Fibroblast of skin of right quadriceps (primary cell): ENCODE measurements around the gene PLCXD1.
A peak's percentile ranks its signal among the peaks of the same experiment; 100 is the strongest.
"Not testable (repeated sequence)": the region's sequence is repeated elsewhere in the genome, so short reads cannot be mapped to it uniquely, and the experiment has no call there.

Experiments
- DNase-seq: peaks from one replicate; pipeline ENCODE4 v3.0.0-alpha.2; 2013

PLCXD1 gene

GRCh38 chrX:264006-264405, 17.2 kb upstream of the PLCXD1 start:
- not testable (repeated sequence) for DNase-seq

GRCh38 chrX:264634-265455, 16.3 kb upstream of the PLCXD1 start:
- DNase-seq = peak; percentile 28

GRCh38 chrX:265502-265901, 15.7 kb upstream of the PLCXD1 start:
- no peak for DNase-seq

GRCh38 chrX:267771-268261, 13.4 kb upstream of the PLCXD1 start:
- no peak for DNase-seq

GRCh38 chrX:270848-271367, 10.3 kb upstream of the PLCXD1 start:
- DNase-seq = no peak

- peak; percentile 70 for DNase-seq
Observed at GRCh38 chrX:274904-275475, 6.2 kb upstream of the PLCXD1 start.

- DNase-seq = no peak
Observed at GRCh38 chrX:275476-275966, 5.7 kb upstream of the PLCXD1 start.

- peak; percentile 69 for DNase-seq
Observed at GRCh38 chrX:275967-276580, 5.1 kb upstream of the PLCXD1 start.

GRCh38 chrX:276581-277201, 4.5 kb upstream of the PLCXD1 start:
- DNase-seq = peak; percentile 63

GRCh38 chrX:279757-280604, 1.2 kb upstream of the PLCXD1 start:
- DNase-seq = peak; percentile 55

- DNase-seq = not testable (repeated sequence)
Observed at GRCh38 chrX:280722-281121, 459 bp upstream of the PLCXD1 start.

- DNase-seq = not testable (repeated sequence)
Observed at GRCh38 chrX:282000-282681, 960 bp downstream of the PLCXD1 start.

GRCh38 chrX:283115-283845, 2.1 kb downstream of the PLCXD1 start:
- peak; percentile 87 for DNase-seq

GRCh38 chrX:285076-285677, 4.0 kb downstream of the PLCXD1 start:
- no peak for DNase-seq

GRCh38 chrX:287670-288069, 6.5 kb downstream of the PLCXD1 start:
- DNase-seq = no peak

GRCh38 chrX:288561-288991, 7.4 kb downstream of the PLCXD1 start:
- DNase-seq = no peak

GRCh38 chrX:290476-291166, 9.4 kb downstream of the PLCXD1 start:
- DNase-seq = no peak

GRCh38 chrX:291411-291901, 10.3 kb downstream of the PLCXD1 start:
- no peak for DNase-seq
